Activated T-cell treated with anti-CD3 and anti-CD28 coated beads, Interleukin-2, amount 50 U/mL, for 72 hours (primary cell): Measurements from ENCODE around the gene STIL. TPM values are rescaled to one million over a fixed set of nuclear protein-coding genes. Genes with fewer than 3 reads are reported as not detected.
"Not testable (repeated sequence)": the region's sequence is repeated elsewhere in the genome, so short reads cannot be mapped to it uniquely, and the experiment has no call there.

ENCODE experiments used
- ATAC-seq, 2 donors: fragments of 150-1000 bp; cut with Tn5 transposase; replicated peaks in 1 of 2; 2 replicates each; pipeline ENCODE4 v1.10.0; 2021; ENCODE audit warnings: moderate library complexity in 2 of 2, mild to moderate bottlenecking in 1 of 2
- DNase-seq, 2 donors: peaks; one replicate each; pipeline ENCODE4 v3.0.0; 2021 to 2022; ENCODE audit warnings: mixed read lengths in 1 of 2
- H3K27ac Mint-ChIP-seq: one replicate; pipeline ENCODE4 v1.8.0; 2022; ENCODE audit warnings: mild to moderate bottlenecking, moderate library complexity, mixed read lengths
- H3K27me3 Mint-ChIP-seq: one replicate; pipeline ENCODE4 v1.8.0; 2022; ENCODE audit warnings: low read depth, mixed read lengths
- H3K36me3 Mint-ChIP-seq, 2 donors: one replicate each; pipeline ENCODE4 v1.8.0; 2022; ENCODE audit warnings: mixed read lengths in 2 of 2, mild to moderate bottlenecking in 1 of 2; ENCODE audit not compliant: insufficient read depth in 2 of 2
- H3K4me1 Mint-ChIP-seq: one replicate; pipeline ENCODE4 v1.8.0; 2022; ENCODE audit warnings: low read depth, mixed read lengths
- H3K4me3 Mint-ChIP-seq, 2 donors: one replicate each; pipeline ENCODE4 v1.8.0; 2022; ENCODE audit warnings: mild to moderate bottlenecking in 2 of 2, mixed read lengths in 2 of 2, moderate library complexity in 2 of 2
- H3K9me3 Mint-ChIP-seq, 2 donors: one replicate each; pipeline ENCODE4 v1.8.0; 2022; ENCODE audit warnings: mixed read lengths in 2 of 2
- total RNA-seq, 2 donors: library from RNA; stranded (reverse); gene quantifications; one replicate each; pipeline ENCODE4 v1.2.3, GENCODE V29; 2022

The STIL gene
- total RNA-seq = 10 to 100 TPM; 26.8 to 32.2 TPM

DNA sequence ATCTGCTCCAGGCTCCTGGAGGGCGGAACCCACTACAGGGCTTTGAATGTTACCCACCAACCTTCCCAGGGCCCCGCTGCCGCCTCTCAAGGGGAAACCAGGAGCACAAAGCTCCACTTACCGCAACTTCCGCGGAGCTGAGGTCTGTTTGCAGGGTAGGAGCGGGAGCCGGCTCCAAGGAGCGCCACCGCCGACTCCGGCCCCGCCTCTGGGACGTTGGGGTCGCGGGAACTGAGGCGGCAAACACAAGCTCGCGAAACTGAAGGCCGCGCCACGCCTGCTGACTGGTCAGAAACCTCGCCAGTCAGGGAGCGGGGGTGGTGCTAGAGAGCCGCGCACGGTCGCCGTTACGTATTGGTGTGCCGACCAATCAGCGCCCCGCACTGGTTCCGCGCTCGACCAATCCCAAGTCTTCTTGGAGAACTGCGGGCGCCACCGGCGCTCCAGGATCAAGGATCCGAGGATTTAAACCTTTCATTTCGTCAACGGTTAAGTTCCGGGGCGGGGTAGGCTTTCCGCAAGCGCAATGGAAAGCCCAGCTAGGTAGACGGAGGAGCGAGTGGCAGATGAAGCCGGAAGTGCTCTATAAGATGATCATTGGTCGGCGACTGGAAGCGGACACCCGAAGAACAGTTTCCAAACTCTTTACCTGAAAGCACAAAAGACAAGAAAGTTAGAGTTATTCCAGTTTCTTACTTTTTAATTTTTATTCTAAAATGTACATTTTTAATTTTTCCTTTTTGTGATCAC lies at the start of gene STIL:
Gene STIL (minus strand): TSS at position 233 of the 750 bp plus-strand sequence. CDS start 3,828 bp downstream, outside the sequence.
- Mint-ChIP-seq H3K36me3 (peaks cover 6 to 21% of the 10 kb centered on the region in 2 donors), H3K9me3 (no peaks in the 10 kb centered on the region)

GRCh38 chr1:47362828-47363227 lies 48.9 kb upstream of the STIL start:
- Mint-ChIP-seq H3K36me3 (no peaks in the 10 kb centered on the region), H3K4me1 (peaks cover 7% of the 10 kb centered on the region), H3K4me3 (no peak overlapping the region), H3K27me3 (no peaks in the 10 kb centered on the region), H3K27ac (no peak overlapping the region), H3K9me3 (no peaks in the 10 kb centered on the region)
- ATAC-seq (no peak), DNase-seq (no peak)

More for the DNA sequence above, at the start of gene STIL:
- Mint-ChIP-seq H3K27ac (peak within 1 kb of the TSS; percentile 95), H3K4me3 (peak within 1 kb of the TSS; percentile 92 to 93), H3K4me1 (peaks cover 17% of the 10 kb centered on the region), H3K27me3 (no peaks in the 10 kb centered on the region)
- DNase-seq (peak; percentile 97 to 99), ATAC-seq (peak; percentile 98)

- no peak for ATAC-seq
These were observed 47.4 kb upstream of the STIL start for GRCh38 chr1:47361380-47361779.

DNA sequence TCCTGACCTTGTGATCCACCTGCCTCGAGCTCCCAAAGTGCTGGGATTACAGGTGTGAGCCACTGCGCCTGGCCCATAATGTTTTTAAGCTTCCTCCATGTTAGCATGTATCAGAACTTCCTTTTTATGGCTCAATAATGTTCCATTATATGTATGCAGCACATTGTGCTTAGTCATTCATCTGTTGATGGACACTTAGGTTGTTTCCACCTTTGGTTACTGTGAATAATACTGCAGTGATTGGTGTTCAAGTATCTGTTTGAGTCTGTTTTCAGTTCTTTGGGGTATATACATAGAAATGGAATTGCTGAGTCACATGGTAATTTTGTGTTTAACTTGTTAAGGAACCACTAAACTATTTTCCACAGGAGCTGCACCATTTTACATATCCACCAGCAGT lies 37.4 kb upstream of the STIL start:
- Mint-ChIP-seq H3K27ac (peak overlapping the region; percentile 88), H3K9me3 (peaks cover 0 to 2% of the 10 kb centered on the region in 2 donors), H3K36me3 (peaks cover 4 to 7% of the 10 kb centered on the region in 2 donors), H3K4me1 (peaks cover 35% of the 10 kb centered on the region), H3K4me3 (peak overlapping the region; percentile 11 to 16), H3K27me3 (no peaks in the 10 kb centered on the region)
- DNase-seq = no peak
- peak; percentile 99 for ATAC-seq

More at GRCh38 chr1:47361380-47361779, 47.4 kb upstream of the STIL start:
- Mint-ChIP-seq H3K9me3 (no peaks in the 10 kb centered on the region), H3K27ac (no peak overlapping the region), H3K36me3 (no peaks in the 10 kb centered on the region), H3K27me3 (no peaks in the 10 kb centered on the region), H3K4me3 (no peak overlapping the region), H3K4me1 (peaks cover 7% of the 10 kb centered on the region)
- no peak for DNase-seq

- ATAC-seq (no peak), DNase-seq (no peak)
- Mint-ChIP-seq H3K27ac (no peak overlapping the region), H3K4me3 (no peak overlapping the region), H3K36me3 (peaks cover 4 to 11% of the 10 kb centered on the region in 2 donors), H3K9me3 (peaks cover 0 to 2% of the 10 kb centered on the region in 2 donors), H3K27me3 (no peaks in the 10 kb centered on the region), H3K4me1 (peaks cover 26% of the 10 kb centered on the region)
These were observed 34.3 kb upstream of the STIL start for GRCh38 chr1:47348246-47348645.

DNA sequence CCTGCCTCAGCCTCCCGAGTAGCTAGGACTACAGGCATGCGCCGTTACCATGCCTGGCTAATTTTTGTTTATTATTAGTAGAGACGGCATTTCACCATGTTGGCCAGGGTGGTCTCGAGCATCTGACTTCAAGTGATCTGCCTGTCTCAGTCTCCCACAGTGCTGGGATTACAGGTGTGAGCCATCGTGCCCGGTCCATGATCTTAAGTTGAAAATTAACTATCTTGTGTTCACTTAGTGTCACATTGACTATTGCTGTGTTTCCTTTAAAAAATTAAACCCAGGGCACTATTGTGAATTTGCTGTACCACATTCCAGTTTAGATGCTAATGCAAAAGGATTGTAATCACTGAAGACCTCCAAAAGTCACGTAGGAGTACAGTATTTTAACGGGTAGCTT lies 33.8 kb upstream of the STIL start:
- no peak overlapping the region for H3K4me3 Mint-ChIP-seq
- H3K36me3 Mint-ChIP-seq = peaks cover 4 to 11% of the 10 kb centered on the region in 2 donors
- H3K27ac Mint-ChIP-seq = no peak overlapping the region
- H3K4me1 Mint-ChIP-seq = peaks cover 23% of the 10 kb centered on the region
- no peaks in the 10 kb centered on the region for H3K27me3 Mint-ChIP-seq
- ATAC-seq (no peak), DNase-seq (no peak)
- peaks cover 0 to 2% of the 10 kb centered on the region in 2 donors for H3K9me3 Mint-ChIP-seq

DNA sequence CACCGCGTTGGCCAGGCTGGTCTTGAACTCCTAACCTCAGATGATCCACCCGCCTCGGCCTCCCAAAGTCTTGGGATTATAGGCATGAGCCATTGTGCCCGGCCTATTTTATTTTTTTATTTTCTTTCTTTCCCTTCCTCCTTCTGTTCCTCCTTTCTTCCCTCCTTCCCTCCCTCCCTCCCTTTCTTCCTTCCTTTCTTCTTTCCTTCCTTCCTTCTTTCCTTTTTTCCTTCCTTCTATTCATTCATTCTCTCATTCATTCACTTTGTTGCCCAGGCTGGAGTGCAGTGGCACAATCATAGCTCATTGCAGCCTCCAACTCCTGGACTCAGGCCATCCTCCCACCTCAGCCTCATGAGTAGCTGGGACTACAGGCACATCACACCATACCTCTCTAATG lies 33.0 kb upstream of the STIL start:
- not testable (repeated sequence) for H3K27ac Mint-ChIP-seq, H3K9me3 Mint-ChIP-seq, ATAC-seq, DNase-seq, H3K4me3 Mint-ChIP-seq, H3K27me3 Mint-ChIP-seq
- Mint-ChIP-seq H3K36me3 (peaks cover 4 to 11% of the 10 kb centered on the region in 2 donors), H3K4me1 (peaks cover 23% of the 10 kb centered on the region)

GRCh38 chr1:47340227-47340626 lies 26.3 kb upstream of the STIL start:
- DNase-seq (no peak), ATAC-seq (no peak)
- Mint-ChIP-seq H3K27me3 (no peaks in the 10 kb centered on the region), H3K4me3 (no peak overlapping the region), H3K36me3 (peaks cover 0 to 7% of the 10 kb centered on the region in 2 donors), H3K27ac (no peak overlapping the region), H3K9me3 (no peaks in the 10 kb centered on the region), H3K4me1 (peaks cover 25% of the 10 kb centered on the region)

DNA sequence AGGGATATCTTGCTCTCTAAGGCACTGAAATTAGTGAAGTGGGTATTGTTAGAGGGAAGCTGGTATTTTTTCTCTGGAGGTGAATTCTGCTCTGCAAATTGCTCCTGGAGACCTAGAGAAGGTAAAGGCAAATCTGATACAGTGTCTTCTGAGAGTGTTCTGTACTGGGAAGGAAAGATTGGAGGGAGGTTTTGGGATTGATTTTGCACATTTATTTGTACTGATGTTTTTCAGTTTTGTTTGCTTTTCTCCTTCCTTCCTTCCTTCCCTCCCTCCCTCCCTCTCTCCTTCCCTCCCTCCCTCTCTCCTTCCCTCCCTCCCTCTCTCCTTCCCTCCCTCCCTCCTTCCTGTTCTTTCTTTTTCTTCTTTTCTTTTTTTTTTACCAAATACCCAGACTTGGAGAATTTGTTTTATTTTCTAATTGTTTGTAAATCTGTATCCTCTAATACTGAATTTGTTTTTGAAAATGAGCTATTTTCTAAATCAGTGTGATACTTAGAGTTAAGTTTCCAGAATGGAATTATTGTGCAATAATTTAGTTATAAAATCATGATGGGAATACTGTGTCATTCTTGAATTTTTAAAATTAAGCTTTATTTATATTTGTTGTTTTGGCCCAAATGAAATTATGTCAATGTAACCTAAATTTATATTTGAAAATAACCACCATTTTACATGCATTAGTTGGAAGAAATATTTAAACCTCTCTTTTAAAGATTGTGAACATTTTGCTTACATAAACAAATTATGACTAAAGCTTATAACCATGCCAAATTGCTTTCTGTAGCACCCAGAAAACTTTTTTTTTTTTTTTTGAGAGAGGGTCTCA lies 24.5 kb upstream of the STIL start:
- ATAC-seq (no peak), DNase-seq (no peak)
- H3K4me1 Mint-ChIP-seq = peaks cover 29% of the 10 kb centered on the region
- H3K27ac Mint-ChIP-seq = peak overlapping the region; percentile 92
- peaks cover 0 to 7% of the 10 kb centered on the region in 2 donors for H3K36me3 Mint-ChIP-seq
- H3K9me3 Mint-ChIP-seq = no peaks in the 10 kb centered on the region
- H3K4me3 Mint-ChIP-seq = no peak overlapping the region
- H3K27me3 Mint-ChIP-seq = no peaks in the 10 kb centered on the region

DNA sequence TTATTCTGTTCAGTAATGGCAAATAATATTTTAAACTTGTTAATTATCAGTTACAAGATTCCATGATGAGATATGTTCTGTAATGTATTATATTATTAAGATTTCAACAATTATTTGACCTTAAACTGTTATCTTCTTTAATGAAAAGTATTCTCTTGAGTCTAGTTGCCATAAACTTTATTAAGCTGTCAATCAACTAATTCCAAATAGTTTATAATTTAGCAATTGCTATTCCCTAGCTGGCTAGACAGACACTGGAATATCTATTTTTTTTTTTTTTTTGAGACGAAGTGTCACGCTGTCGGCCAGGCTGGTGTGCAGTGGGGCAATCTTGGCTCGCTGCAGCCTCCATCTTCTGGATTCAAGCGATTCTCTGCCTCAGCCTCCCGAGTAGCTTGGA lies 23.4 kb upstream of the STIL start:
- no peak overlapping the region for H3K27ac Mint-ChIP-seq
- peaks cover 29% of the 10 kb centered on the region for H3K4me1 Mint-ChIP-seq
- no peaks in the 10 kb centered on the region for H3K27me3 Mint-ChIP-seq
- H3K4me3 Mint-ChIP-seq = no peak overlapping the region
- no peaks in the 10 kb centered on the region for H3K9me3 Mint-ChIP-seq
- peaks cover 0 to 5% of the 10 kb centered on the region in 2 donors for H3K36me3 Mint-ChIP-seq
- DNase-seq (no peak), ATAC-seq (no peak)

- H3K9me3 Mint-ChIP-seq = no peaks in the 10 kb centered on the region
- DNase-seq (no peak), ATAC-seq (no peak)
- H3K27me3 Mint-ChIP-seq = no peaks in the 10 kb centered on the region
- H3K36me3 Mint-ChIP-seq = peaks cover 0 to 2% of the 10 kb centered on the region in 2 donors
- peaks cover 29% of the 10 kb centered on the region for H3K4me1 Mint-ChIP-seq
- peak overlapping the region in 1 of 2 donors; percentile 97 for H3K4me3 Mint-ChIP-seq
- peak overlapping the region; percentile 97 for H3K27ac Mint-ChIP-seq
These were observed 21.0 kb upstream of the STIL start for GRCh38 chr1:47334765-47335435.

GRCh38 chr1:47333922-47334764 lies 20.2 kb upstream of the STIL start:
- ATAC-seq = peak; percentile 90 to 93
- Mint-ChIP-seq H3K27me3 (no peaks in the 10 kb centered on the region), H3K4me3 (peak overlapping the region in 1 of 2 donors; percentile 97), H3K4me1 (peaks cover 29% of the 10 kb centered on the region), H3K9me3 (no peaks in the 10 kb centered on the region), H3K36me3 (peaks cover 0 to 2% of the 10 kb centered on the region in 2 donors), H3K27ac (peak overlapping the region; percentile 97)
- DNase-seq = peak; percentile 80 to 84
